ENCODE results near the gene MSANTD3. TPM values are rescaled to one million over a fixed set of nuclear protein-coding genes. Genes with fewer than 3 reads are reported as not detected.
"Not testable (repeated sequence)": the region's sequence is repeated elsewhere in the genome, so short reads cannot be mapped to it uniquely, and the experiment has no call there.

The MSANTD3 gene
- total RNA-seq, 2 experiments from 2014 or later: 14.8 to 15.9 TPM

- POLR2A ChIA-PET: interaction anchor here (1.0 kb wide), 1 partner anchor 44 kb away, joined by 3 read pairs; no protein-coding TSS in a partner anchor
- peaks cover 7% of the 10 kb centered on the region for H3K36me3 Mint-ChIP-seq (ENCODE audit: low read depth)
- H3K4me3 Mint-ChIP-seq: no peak overlapping the region
- H3K4me1 Mint-ChIP-seq (ENCODE audit: low read depth): peaks cover 16% of the 10 kb centered on the region
- H3K9me3 Mint-ChIP-seq (ENCODE audit: insufficient read depth): no peaks in the 10 kb centered on the region
- DNase-seq: no peak
- no peak overlapping the region for H3K27ac Mint-ChIP-seq
- CTCF ChIA-PET: no interaction called here
- H3K27me3 Mint-ChIP-seq (ENCODE audit: low read depth): no peaks in the 10 kb centered on the region
- no peak for ATAC-seq
Measured at GRCh38 chr9:100431886-100432285, 4.9 kb downstream of the MSANTD3 start.

DNA sequence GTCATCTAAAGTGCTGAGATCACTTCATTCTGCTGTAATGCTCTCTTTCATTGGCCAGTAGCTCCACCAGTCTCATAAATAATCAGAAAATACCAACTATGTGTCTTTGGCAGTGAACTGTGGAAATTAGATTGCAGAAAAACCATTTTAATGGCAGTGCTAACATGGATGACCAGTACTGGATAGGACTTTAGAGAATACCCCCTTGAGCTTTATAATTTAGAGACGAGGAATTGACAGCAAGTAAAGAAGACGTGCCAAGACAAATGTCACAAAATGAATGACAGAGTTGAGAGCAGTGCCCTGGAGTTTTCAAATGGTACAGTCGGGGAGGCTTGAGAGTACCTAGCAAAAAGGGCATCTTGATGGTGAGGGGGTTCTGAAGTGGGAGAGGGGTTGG, 5.8 kb downstream of the MSANTD3 start:
- Mint-ChIP-seq H3K27me3 (ENCODE audit: low read depth) (no peaks in the 10 kb centered on the region), H3K9me3 (ENCODE audit: insufficient read depth) (no peaks in the 10 kb centered on the region), H3K36me3 (ENCODE audit: low read depth) (peaks cover 7% of the 10 kb centered on the region), H3K4me3 (no peak overlapping the region), H3K27ac (no peak overlapping the region), H3K4me1 (ENCODE audit: low read depth) (peaks cover 15% of the 10 kb centered on the region)
- no peak for DNase-seq
- POLR2A ChIA-PET: interaction anchor here (1.0 kb wide), 1 partner anchor 43 kb away, joined by 3 read pairs; no protein-coding TSS in a partner anchor
- ATAC-seq: no peak
- CTCF ChIA-PET: no interaction called here

DNA sequence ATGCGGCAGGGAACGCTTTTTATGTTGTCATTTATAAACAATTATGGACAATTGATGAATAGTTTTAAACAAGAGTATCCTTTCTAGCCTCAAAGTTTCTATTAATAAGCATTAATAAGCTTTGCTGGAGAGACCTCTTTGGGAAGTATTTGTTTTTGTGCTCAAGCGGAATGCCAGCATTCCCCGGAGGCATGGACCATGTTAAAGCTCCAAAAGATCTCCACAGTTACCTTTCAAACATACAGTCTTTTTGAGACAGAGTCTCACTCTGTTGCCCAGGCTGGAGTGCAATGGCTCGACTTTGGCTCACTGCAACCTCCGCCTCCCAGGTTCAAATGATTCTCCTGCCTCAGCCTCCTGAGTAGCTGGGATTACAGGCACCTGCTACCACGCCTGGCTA, 9.6 kb downstream of the MSANTD3 start:
- DNase-seq: no peak
- no peak for ATAC-seq
- CTCF ChIA-PET: interaction anchor here (0.8 to 2.0 kb wide), 10 partner anchors 9 to 1252 kb away, joined by 3 to 8 read pairs (median 4); partner anchors contain the start of gene MSANTD3
- no peak overlapping the region for H3K27ac Mint-ChIP-seq
- H3K4me3 Mint-ChIP-seq: no peak overlapping the region
- H3K9me3 Mint-ChIP-seq (ENCODE audit: insufficient read depth): no peaks in the 10 kb centered on the region
- no peaks in the 10 kb centered on the region for H3K4me1 Mint-ChIP-seq (ENCODE audit: low read depth)
- H3K27me3 Mint-ChIP-seq (ENCODE audit: low read depth): no peaks in the 10 kb centered on the region
- POLR2A ChIA-PET: no interaction called here
- H3K36me3 Mint-ChIP-seq (ENCODE audit: low read depth): peaks cover under 1% of the 10 kb centered on the region

DNA sequence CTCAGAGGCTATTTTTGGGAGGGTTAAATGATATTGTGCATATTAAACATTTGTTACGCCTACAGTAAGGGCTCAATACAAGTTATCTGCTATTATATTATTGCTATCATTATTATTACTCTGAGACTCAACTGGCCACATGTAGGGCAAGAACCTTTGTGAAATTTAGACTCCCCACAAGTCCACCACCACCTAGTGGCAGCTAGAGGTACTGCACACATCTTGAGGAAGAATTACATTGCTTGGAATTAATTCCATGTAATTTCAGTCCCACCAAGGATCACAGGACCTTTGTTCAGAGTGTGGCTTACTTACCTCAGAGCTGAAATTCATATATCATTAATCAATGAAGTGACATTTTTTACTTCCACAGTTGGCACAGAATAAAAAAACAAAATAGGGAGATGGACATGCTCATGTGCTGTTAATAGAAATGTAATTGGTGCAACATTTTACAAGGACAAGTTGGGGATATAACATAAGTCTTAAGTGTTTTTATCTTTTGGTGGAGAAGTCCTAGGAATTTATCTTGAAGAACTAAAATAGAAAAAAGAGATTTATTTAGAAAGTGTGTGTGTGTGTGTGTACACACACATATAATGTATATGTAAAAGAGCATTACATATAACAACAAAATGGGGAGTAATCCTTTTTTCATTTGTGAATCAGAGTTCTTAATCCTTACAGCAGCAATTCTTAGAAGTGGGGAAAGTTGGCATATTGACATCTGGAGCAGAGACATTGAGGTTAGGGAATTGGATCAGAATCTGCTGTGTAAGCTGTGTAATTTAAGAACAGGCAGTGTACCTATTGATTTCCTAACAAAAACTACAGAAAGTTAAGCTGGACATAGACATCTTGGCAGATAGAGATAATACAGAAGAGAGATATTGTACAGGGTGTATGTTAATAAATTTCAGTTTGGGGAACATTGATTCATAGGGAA, 11.2 kb downstream of the MSANTD3 start:
- CTCF ChIA-PET: interaction anchor here (0.7 to 2.0 kb wide), 23 partner anchors 7 to 185 kb away, joined by 3 to 8 read pairs (median 4); partner anchors contain the start of gene MSANTD3
- Mint-ChIP-seq H3K4me1 (ENCODE audit: low read depth) (no peaks in the 10 kb centered on the region), H3K9me3 (ENCODE audit: insufficient read depth) (no peaks in the 10 kb centered on the region), H3K4me3 (no peak overlapping the region), H3K27ac (no peak overlapping the region), H3K27me3 (ENCODE audit: low read depth) (no peaks in the 10 kb centered on the region), H3K36me3 (ENCODE audit: low read depth) (no peaks in the 10 kb centered on the region)
- POLR2A ChIA-PET: no interaction called here
- peak; percentile 58 for ATAC-seq
- DNase-seq: peak; percentile 77

GRCh38 chr9:100440071-100440470, 13.1 kb downstream of the MSANTD3 start:
- Mint-ChIP-seq H3K4me3 (no peak overlapping the region), H3K36me3 (ENCODE audit: low read depth) (no peaks in the 10 kb centered on the region), H3K27ac (no peak overlapping the region), H3K9me3 (ENCODE audit: insufficient read depth) (no peaks in the 10 kb centered on the region), H3K4me1 (ENCODE audit: low read depth) (peaks cover 6% of the 10 kb centered on the region), H3K27me3 (ENCODE audit: low read depth) (no peaks in the 10 kb centered on the region)
- no peak for DNase-seq
- ATAC-seq: no peak
- ChIA-PET POLR2A (no interaction called here), CTCF (no interaction called here)

GRCh38 chr9:100440487-100440886, 13.5 kb downstream of the MSANTD3 start:
- ATAC-seq; H3K27ac Mint-ChIP-seq; H3K4me3 Mint-ChIP-seq; H3K9me3 Mint-ChIP-seq (ENCODE audit: insufficient read depth); DNase-seq; H3K27me3 Mint-ChIP-seq (ENCODE audit: low read depth); POLR2A ChIA-PET; CTCF ChIA-PET; H3K4me1 Mint-ChIP-seq (ENCODE audit: low read depth); H3K36me3 Mint-ChIP-seq (ENCODE audit: low read depth): not testable (repeated sequence)

DNA sequence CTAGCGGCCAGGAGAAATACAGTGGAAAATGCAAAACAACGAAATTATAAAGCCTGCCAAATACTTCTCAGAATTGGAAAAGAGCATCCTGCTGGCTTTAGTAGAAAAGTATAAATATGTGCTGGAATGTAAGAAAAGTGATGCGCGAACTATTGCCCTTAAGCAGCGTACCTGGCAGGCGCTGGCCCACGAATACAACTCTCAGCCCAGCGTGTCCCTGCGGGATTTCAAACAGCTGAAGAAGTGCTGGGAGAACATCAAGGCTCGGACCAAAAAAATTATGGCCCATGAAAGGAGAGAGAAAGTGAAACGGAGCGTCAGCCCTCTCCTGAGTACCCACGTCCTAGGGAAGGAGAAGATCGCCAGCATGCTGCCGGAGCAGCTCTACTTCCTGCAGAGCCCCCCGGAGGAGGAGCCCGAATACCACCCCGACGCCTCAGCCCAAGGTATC, 15.0 kb downstream of the MSANTD3 start:
- H3K27me3 Mint-ChIP-seq (ENCODE audit: low read depth): no peaks in the 10 kb centered on the region
- H3K27ac Mint-ChIP-seq: no peak overlapping the region
- POLR2A ChIA-PET: no interaction called here

GRCh38 chr9:100443781-100444768, 17.1 kb downstream of the MSANTD3 start:
- POLR2A ChIA-PET: no interaction called here
- Mint-ChIP-seq H3K9me3 (ENCODE audit: insufficient read depth) (no peaks in the 10 kb centered on the region), H3K4me3 (no peak overlapping the region), H3K4me1 (ENCODE audit: low read depth) (peaks cover 7% of the 10 kb centered on the region), H3K36me3 (ENCODE audit: low read depth) (peaks cover 3% of the 10 kb centered on the region), H3K27me3 (ENCODE audit: low read depth) (no peaks in the 10 kb centered on the region), H3K27ac (no peak overlapping the region)
- ATAC-seq (no peak), DNase-seq (no peak)
- CTCF ChIA-PET: no interaction called here

More for the DNA sequence above, 15.0 kb downstream of the MSANTD3 start:
- Mint-ChIP-seq H3K36me3 (ENCODE audit: low read depth) (no peaks in the 10 kb centered on the region), H3K4me3 (no peak overlapping the region), H3K9me3 (ENCODE audit: insufficient read depth) (no peaks in the 10 kb centered on the region), H3K4me1 (ENCODE audit: low read depth) (peaks cover 7% of the 10 kb centered on the region)
- CTCF ChIA-PET: interaction anchor here (1.0 kb wide), 1 partner anchor 8 kb away, joined by 3 read pairs; no protein-coding TSS in a partner anchor
- no peak for DNase-seq
- no peak for ATAC-seq

GRCh38 chr9:100445161-100445902, 18.4 kb downstream of the MSANTD3 start:
- H3K27me3 Mint-ChIP-seq (ENCODE audit: low read depth): no peaks in the 10 kb centered on the region
- H3K4me1 Mint-ChIP-seq (ENCODE audit: low read depth): peaks cover 7% of the 10 kb centered on the region
- ATAC-seq (no peak), DNase-seq (no peak)
- ChIA-PET CTCF (interaction anchor here (1.0 kb wide), 1 partner anchor 8 kb away, joined by 6 read pairs; no protein-coding TSS in a partner anchor), POLR2A (no interaction called here)
- no peak overlapping the region for H3K27ac Mint-ChIP-seq
- H3K36me3 Mint-ChIP-seq (ENCODE audit: low read depth): peaks cover 3% of the 10 kb centered on the region
- no peaks in the 10 kb centered on the region for H3K9me3 Mint-ChIP-seq (ENCODE audit: insufficient read depth)
- no peak overlapping the region for H3K4me3 Mint-ChIP-seq

DNA sequence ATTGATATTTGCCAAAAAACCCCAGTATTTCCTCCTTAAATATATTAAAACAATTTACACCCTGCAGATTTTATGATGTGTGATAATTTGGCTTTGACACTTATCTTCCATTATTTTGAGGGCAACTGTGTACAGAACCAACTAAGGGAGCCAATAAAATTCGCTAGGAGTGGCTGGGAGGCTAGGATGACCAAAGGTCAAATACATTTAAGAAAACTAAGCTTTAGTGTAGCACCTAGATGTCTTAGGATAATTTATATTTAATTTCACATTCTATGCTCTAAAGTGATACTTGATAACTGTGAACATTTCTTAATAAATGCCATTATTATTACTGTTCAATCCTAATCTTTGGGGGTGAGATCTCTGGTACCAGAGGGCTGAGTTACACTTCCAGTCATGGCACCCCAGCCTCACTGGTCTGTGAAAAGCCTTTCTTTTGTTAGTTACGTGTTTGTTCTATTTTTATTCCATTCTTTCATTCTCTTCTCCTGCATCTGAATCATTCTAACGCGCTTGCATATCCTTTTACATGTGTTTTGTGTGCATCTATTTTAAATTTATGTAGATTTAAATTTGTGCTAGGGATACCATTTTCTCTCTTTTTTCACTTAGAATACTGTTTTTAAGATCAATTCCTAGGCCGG, 19.1 kb downstream of the MSANTD3 start:
- DNase-seq (no peak), ATAC-seq (no peak)
- ChIA-PET POLR2A (no interaction called here), CTCF (interaction anchor here (1.0 kb wide), 1 partner anchor 9 kb away, joined by 6 read pairs; no protein-coding TSS in a partner anchor)
- peaks cover 9% of the 10 kb centered on the region for H3K36me3 Mint-ChIP-seq (ENCODE audit: low read depth)
- no peaks in the 10 kb centered on the region for H3K27me3 Mint-ChIP-seq (ENCODE audit: low read depth)
- no peak overlapping the region for H3K4me3 Mint-ChIP-seq
- H3K4me1 Mint-ChIP-seq (ENCODE audit: low read depth): peaks cover 7% of the 10 kb centered on the region
- no peaks in the 10 kb centered on the region for H3K9me3 Mint-ChIP-seq (ENCODE audit: insufficient read depth)
- no peak overlapping the region for H3K27ac Mint-ChIP-seq

Measured in activated CD8-positive, alpha-beta T cell treated with anti-CD3 and anti-CD28 coated beads, Interleukin-2, amount 10 ng/mL, durations not matched to agents 7 days and 5 days (primary cell).